ENCODE measurements around the gene MAEA. TPM values are rescaled to one million over a fixed set of nuclear protein-coding genes. Genes with fewer than 3 reads are reported as not detected.

The MAEA gene
- total RNA-seq, 3 donors from 2014 or later = 49.9 to 76.7 (median 62.3) TPM

DNA sequence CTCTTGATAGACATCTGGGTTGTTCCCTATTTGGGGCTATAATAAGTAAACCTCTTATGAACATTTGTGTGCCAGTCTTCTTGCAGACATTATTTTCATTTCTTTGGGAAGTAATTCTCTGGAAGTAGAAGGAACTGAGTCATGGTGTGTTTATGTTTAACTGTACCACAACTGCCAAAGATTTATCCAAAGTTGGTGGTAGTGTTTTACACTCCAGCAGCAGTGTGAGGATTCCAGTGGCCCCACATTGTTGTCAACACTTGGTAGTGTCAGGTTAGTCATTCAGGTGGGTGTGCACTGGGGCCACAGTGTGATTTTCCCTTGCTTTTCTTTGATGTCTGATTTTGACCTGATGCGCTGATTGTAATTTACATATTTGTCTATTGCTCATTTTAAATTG, 52.3 kb downstream of the MAEA start:
- no peaks in the 10 kb centered on the region for H3K4me1 ChIP-seq
- peaks cover 5% of the 10 kb centered on the region for H3K36me3 ChIP-seq
- no peaks in the 10 kb centered on the region for H3K27me3 ChIP-seq
- intact Hi-C loops (cut with DNase I; ENCODE audit: low total_unique reads) = no loop called here
- TF ChIP-seq POLR2A (IDR thresholded peaks at IDR 0.05) = no peak
- TF ChIP-seq POLR2AphosphoS5 (IDR thresholded peaks at IDR 0.05) = no peak
- TF ChIP-seq, protein P1, sequence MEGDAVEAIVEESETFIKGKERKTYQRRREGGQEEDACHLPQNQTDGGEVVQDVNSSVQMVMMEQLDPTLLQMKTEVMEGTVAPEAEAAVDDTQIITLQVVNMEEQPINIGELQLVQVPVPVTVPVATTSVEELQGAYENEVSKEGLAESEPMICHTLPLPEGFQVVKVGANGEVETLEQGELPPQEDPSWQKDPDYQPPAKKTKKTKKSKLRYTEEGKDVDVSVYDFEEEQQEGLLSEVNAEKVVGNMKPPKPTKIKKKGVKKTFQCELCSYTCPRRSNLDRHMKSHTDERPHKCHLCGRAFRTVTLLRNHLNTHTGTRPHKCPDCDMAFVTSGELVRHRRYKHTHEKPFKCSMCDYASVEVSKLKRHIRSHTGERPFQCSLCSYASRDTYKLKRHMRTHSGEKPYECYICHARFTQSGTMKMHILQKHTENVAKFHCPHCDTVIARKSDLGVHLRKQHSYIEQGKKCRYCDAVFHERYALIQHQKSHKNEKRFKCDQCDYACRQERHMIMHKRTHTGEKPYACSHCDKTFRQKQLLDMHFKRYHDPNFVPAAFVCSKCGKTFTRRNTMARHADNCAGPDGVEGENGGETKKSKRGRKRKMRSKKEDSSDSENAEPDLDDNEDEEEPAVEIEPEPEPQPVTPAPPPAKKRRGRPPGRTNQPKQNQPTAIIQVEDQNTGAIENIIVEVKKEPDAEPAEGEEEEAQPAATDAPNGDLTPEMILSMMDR (IDR thresholded peaks at IDR 0.05) = no peak
- no peak overlapping the region for H3K27ac ChIP-seq
- DNase-seq (ENCODE audit: low spot score in 2 of 2) = no peak
- no peak overlapping the region for H3K4me3 ChIP-seq
- H3K9me3 ChIP-seq = no peaks in the 10 kb centered on the region

DNA sequence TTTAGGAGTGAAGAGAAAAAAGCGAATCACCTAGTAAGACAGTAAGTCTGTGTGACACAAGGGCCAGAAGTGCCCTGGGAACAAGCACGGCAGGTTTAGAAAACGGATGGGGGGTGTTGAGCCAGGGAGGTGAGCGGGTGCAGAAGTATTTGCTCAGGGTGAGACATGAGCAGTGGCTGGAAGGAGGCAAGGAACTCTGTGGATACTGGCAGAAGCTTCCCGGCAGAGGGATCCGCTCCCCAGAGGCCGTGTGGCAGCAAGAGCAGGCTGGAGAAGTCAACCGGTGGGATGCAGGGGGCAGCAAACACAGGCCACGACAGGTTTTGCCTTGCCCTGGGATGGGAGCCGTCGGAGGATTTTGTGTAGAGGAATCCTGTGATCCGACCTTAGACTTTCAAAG, 55.0 kb downstream of the MAEA start:
- Histone ChIP-seq H3K36me3 (no peaks in the 10 kb centered on the region), H3K4me3 (no peak overlapping the region), H3K4me1 (peaks cover 3 to 11% of the 10 kb centered on the region in 2 donors), H3K27me3 (no peaks in the 10 kb centered on the region), H3K9me3 (no peaks in the 10 kb centered on the region), H3K27ac (no peak overlapping the region)
- intact Hi-C loops (cut with DNase I; ENCODE audit: low total_unique reads) = no loop called here
- TF ChIP-seq POLR2AphosphoS5 (IDR thresholded peaks at IDR 0.05) (no peak), POLR2A (IDR thresholded peaks at IDR 0.05) (no peak)
- TF ChIP-seq, protein P1 (IDR thresholded peaks at IDR 0.05) = no peak
- no peak for DNase-seq (ENCODE audit: low spot score in 2 of 2)

DNA sequence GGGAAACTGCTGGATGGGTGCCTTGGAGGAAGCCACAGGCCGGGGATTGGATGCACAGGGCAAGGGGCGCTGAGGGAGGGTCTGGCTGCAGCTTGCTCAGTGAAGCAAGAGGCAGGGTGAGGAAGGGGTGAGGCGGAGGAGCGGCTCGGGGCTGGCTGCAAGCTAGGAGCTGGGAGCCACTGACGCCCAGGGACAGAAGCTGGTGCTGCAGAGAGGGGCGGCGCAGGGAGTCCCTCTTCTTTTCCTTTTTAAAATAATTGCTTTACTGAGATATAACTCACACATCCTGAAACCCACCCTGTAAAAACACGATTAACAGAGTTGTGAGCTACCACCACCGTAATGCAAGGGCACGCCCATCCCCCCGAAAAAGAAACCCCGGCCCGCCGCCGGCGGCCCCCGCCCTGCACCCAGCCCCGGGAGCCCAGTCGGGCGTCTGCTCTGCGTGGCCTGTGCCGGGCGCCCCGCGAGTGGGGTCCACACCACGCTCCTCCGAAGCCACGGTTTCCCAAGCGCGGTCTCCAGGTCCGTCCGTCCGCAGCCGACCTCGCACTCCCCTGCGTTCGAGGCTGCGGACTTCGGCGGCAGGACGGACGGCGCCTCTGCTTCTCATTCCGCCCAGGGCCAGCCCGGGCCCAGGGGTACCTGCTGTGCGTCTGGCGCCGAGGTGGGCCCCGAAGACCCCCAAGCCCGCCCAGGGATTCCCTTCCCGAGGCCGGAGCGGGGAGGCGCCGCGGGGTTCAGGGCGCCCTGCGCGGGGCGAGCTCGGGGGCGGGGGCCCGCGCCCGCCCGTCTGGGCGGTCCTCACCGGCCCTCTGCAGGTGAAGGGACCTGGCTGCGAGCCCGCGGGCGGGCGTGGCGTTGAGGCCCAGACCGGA, 56.5 kb downstream of the MAEA start:
- Histone ChIP-seq H3K27me3 (no peaks in the 10 kb centered on the region), H3K27ac (peak overlapping the region; percentile 97 to 99), H3K9me3 (no peaks in the 10 kb centered on the region), H3K4me3 (peak overlapping the region; percentile 81 to 93 (median 92)), H3K36me3 (no peaks in the 10 kb centered on the region), H3K4me1 (peaks cover 3 to 11% of the 10 kb centered on the region in 2 donors)
- intact Hi-C loops (cut with DNase I; ENCODE audit: low total_unique reads) = loop anchor here (1.0 kb wide), 1 partner anchor 98 kb away; no protein-coding TSS in a partner anchor
- DNase-seq (ENCODE audit: low spot score in 2 of 2) = peak; percentile 39 to 68
- TF ChIP-seq, protein P1 (IDR thresholded peaks at IDR 0.05) = peak in 1 of 3 donors; percentile 17
- TF ChIP-seq POLR2AphosphoS5 (IDR thresholded peaks at IDR 0.05) (no peak), POLR2A (IDR thresholded peaks at IDR 0.05) (no peak)

DNA sequence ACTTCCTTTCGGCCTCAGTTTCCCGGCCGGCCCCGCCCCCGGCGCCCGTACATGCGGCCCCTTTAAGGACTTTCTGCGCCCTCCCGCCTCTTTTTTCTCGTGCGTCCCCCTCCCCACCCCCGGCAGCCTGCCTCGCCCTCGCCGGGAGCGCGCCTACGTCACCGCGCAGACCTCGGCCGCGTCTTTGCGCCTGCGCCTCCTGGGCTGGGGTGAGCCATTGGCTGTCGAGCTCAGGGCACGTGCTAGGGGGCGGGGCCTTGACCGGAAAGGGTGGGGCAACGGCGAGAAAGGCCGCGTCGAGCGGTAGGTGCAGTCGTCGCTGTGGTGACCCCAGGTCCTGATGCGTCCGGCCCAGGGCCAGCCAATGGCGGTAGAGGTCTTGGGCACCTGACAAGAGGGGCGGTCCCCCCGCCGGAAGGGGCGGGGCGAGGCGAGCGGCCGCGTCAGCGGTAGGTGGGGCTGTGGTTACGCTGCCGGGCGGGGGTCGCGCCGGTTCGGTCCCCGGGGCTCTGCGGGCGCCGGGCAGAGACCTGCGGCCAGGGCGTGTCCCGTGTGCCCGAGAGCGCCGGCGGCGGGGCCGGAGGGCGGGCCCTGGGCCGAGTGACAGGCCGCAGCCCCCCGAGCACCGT, 57.2 kb downstream of the MAEA start, which contains the start of gene UVSSA:
Gene UVSSA, plus strand, starts transcription at position 428 of the 629 bp plus-strand sequence. CDS start 884 bp downstream, outside the sequence.
- no peaks in the 10 kb centered on the region for H3K27me3 ChIP-seq
- peak; percentile 100 for DNase-seq (ENCODE audit: low spot score in 2 of 2)
- H3K4me1 ChIP-seq = peaks cover 3 to 11% of the 10 kb centered on the region in 2 donors
- intact Hi-C loops (cut with DNase I; ENCODE audit: low total_unique reads) = loop anchor here (1.0 kb wide), 1 partner anchor 99 kb away; no protein-coding TSS in a partner anchor
- no peaks in the 10 kb centered on the region for H3K9me3 ChIP-seq
- no peaks in the 10 kb centered on the region for H3K36me3 ChIP-seq
- peak within 1 kb of the TSS; percentile 97 to 99 for H3K27ac ChIP-seq
- TF ChIP-seq POLR2A (IDR thresholded peaks at IDR 0.05) (peak; percentile 54), POLR2AphosphoS5 (IDR thresholded peaks at IDR 0.05) (peak; percentile 36 to 94 (median 78))
- TF ChIP-seq, protein P1 (IDR thresholded peaks at IDR 0.05) = no peak
- peak within 1 kb of the TSS; percentile 81 to 93 (median 92) for H3K4me3 ChIP-seq
